ENCODE measurements around the gene BIRC2. TPM values are rescaled to one million over a fixed set of nuclear protein-coding genes. Genes with fewer than 3 reads are reported as not detected.

BIRC2 gene
- total and polyA plus RNA-seq, 2 of the 4 experiments (the other 2 are of a cell fraction) = 48.0 to 204 TPM

DNA sequence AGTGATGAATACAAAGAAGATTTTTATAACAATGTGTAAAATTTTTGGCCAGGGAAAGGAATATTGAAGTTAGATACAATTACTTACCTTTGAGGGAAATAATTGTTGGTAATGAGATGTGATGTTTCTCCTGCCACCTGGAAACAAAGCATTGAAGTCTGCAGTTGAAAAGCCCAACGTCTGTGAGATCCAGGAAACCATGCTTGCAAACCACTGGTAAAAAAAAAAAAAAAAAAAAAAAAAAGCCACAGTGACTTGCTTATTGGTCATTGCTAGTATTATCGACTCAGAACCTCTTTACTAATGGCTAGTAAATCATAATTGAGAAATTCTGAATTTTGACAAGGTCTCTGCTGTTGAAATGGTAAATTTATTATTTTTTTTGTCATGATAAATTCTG, 24.5 kb upstream of the BIRC2 start:
- DNase-seq (no peak), ATAC-seq (ENCODE audit: low read depth) (no peak)
- H2AFZ ChIP-seq (replicated peaks; ENCODE audit: low read length, poor library complexity) = no peak overlapping the region
- H2BK15ac ChIP-seq (ENCODE audit: low read depth, low read length) = no peak overlapping the region
- no peak overlapping the region for H3K56ac ChIP-seq (ENCODE audit: extremely low read depth, insufficient read depth, low read length)
- BruUV-seq (replicated peaks) = no TSS peak
- in situ Hi-C loops (cut with MboI; ENCODE audit: low sequenced_read_pairs) = no loop called here
- H3K23ac ChIP-seq (ENCODE audit: low read depth, low read length) = no peak overlapping the region
- no peaks in the 10 kb centered on the region for H3K27me3 ChIP-seq (ENCODE audit: control insufficient read depth, insufficient read depth, low read length)
- H3K4me1 ChIP-seq (ENCODE audit: control insufficient read depth, insufficient read depth, low read length) = peaks cover 1% of the 10 kb centered on the region; the same call in 1 of the 2 replicates
- H4K8ac ChIP-seq (ENCODE audit: low read depth in 2 of 2, low read length in 2 of 2) = peak overlapping the region in 1 of 2 experiments; percentile 81; a peak in 2 of 4 replicates
- H3K79me1 ChIP-seq (ENCODE audit: low read depth in 1 of 2, low read length in 2 of 2) = peaks cover 0 to 23% of the 10 kb centered on the region in 2 experiments; a peak in 2 of 4 replicates
- no peak overlapping the region for H2AK9ac ChIP-seq (replicated peaks; ENCODE audit: low read depth, low read length, poor library complexity)
- dilution Hi-C loops (cut with HindIII; ENCODE audit: low sequenced_read_pairs, unreplicated experiment) = no loop called here
- TF ChIP-seq RCOR1 (IDR thresholded peaks at IDR 0.05; ENCODE audit: insufficient replicate concordance, low read length) (no peak), POLR2A (IDR thresholded peaks at IDR 0.05; ENCODE audit: low read depth, low read length) (no peak), RFX5 (IDR thresholded peaks at IDR 0.05; ENCODE audit: low read depth, low read length) (no peak), BHLHE40 (IDR thresholded peaks at IDR 0.05; ENCODE audit: low read depth, low read length) (no peak), CEBPB (IDR thresholded peaks at IDR 0.05; ENCODE audit: low read depth, low read length) (no peak), MAZ (IDR thresholded peaks at IDR 0.05; ENCODE audit: borderline replicate concordance, low read depth, low read length) (no peak), CHD1 (IDR thresholded peaks at IDR 0.05; ENCODE audit: low read depth, low read length) (no peak), MXI1 (IDR thresholded peaks at IDR 0.05; ENCODE audit: borderline replicate concordance, low read depth, low read length) (no peak), ELK1 (IDR thresholded peaks at IDR 0.05; ENCODE audit: borderline replicate concordance, low read depth, low read length) (no peak), MAFK (IDR thresholded peaks at IDR 0.05; ENCODE audit: low read depth, low read length) (no peak)
- TF ChIP-seq, protein P1, sequence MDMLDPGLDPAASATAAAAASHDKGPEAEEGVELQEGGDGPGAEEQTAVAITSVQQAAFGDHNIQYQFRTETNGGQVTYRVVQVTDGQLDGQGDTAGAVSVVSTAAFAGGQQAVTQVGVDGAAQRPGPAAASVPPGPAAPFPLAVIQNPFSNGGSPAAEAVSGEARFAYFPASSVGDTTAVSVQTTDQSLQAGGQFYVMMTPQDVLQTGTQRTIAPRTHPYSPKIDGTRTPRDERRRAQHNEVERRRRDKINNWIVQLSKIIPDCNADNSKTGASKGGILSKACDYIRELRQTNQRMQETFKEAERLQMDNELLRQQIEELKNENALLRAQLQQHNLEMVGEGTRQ (IDR thresholded peaks at IDR 0.05; ENCODE audit: low read depth, low read length) = no peak
- TF ChIP-seq, protein P2, sequence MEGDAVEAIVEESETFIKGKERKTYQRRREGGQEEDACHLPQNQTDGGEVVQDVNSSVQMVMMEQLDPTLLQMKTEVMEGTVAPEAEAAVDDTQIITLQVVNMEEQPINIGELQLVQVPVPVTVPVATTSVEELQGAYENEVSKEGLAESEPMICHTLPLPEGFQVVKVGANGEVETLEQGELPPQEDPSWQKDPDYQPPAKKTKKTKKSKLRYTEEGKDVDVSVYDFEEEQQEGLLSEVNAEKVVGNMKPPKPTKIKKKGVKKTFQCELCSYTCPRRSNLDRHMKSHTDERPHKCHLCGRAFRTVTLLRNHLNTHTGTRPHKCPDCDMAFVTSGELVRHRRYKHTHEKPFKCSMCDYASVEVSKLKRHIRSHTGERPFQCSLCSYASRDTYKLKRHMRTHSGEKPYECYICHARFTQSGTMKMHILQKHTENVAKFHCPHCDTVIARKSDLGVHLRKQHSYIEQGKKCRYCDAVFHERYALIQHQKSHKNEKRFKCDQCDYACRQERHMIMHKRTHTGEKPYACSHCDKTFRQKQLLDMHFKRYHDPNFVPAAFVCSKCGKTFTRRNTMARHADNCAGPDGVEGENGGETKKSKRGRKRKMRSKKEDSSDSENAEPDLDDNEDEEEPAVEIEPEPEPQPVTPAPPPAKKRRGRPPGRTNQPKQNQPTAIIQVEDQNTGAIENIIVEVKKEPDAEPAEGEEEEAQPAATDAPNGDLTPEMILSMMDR (conservative IDR thresholded peaks at IDR 0.05; ENCODE audit: low read depth, low read length) = no peak
- H3K9me1 ChIP-seq (ENCODE audit: insufficient read depth, low read length) = peaks cover 7% of the 10 kb centered on the region; the same call in 1 of the 2 replicates
- H2AK5ac ChIP-seq (ENCODE audit: low read depth, low read length) = no peak overlapping the region
- peak overlapping the region; percentile 78 for H2BK5ac ChIP-seq (ENCODE audit: low read depth, low read length, poor library complexity, severe bottlenecking)
- 0 out of 2 replicates have a peak overlapping the region, but pooled peaks have one; percentile 57 for H2BK20ac ChIP-seq (ENCODE audit: low read depth, low read length)
- no peak overlapping the region for H4K5ac ChIP-seq (ENCODE audit: low read depth, low read length)
- H3K4me2 ChIP-seq (ENCODE audit: low read depth, low read length) = no peak overlapping the region
- no CpG with 5 or more reads among the region's 2 CpGs for WGBS, 2 experiments (ENCODE audit: extremely low coverage in 2 of 2, insufficient read length in 1 of 2)
- intact Hi-C loops (cut with micrococcal nuclease) = no loop called here
- POLR2A ChIA-PET (ENCODE audit: unreplicated experiment) = no interaction called here
- no peak overlapping the region for H3K14ac ChIP-seq (replicated peaks; ENCODE audit: low read depth, low read length)
- no peak overlapping the region for H3K9ac ChIP-seq (ENCODE audit: low read depth, low read length)
- H3K18ac ChIP-seq (ENCODE audit: low read depth, low read length) = no peak overlapping the region
- H3K27ac ChIP-seq (ENCODE audit: insufficient read depth, low read length) = no peak overlapping the region
- no peaks in the 10 kb centered on the region for H4K20me1 ChIP-seq (ENCODE audit: insufficient read depth, low read length)
- H3K36me3 ChIP-seq (ENCODE audit: control insufficient read depth, insufficient read depth, low read length) = no peaks in the 10 kb centered on the region
- H4K91ac ChIP-seq (ENCODE audit: insufficient read depth, low read depth, low read length) = no peak overlapping the region
- no peak overlapping the region for H3K4ac ChIP-seq (ENCODE audit: low read depth, low read length)
- H3K4me3 ChIP-seq (ENCODE audit: insufficient read depth, low read depth, low read length) = no peak overlapping the region
- CTCF ChIA-PET = no interaction called here
- H2BK120ac ChIP-seq (ENCODE audit: low read depth, low read length) = peak overlapping the region; percentile 59; the same call in 1 of the 2 replicates
- no peaks in the 10 kb centered on the region for H3K9me3 ChIP-seq (ENCODE audit: control insufficient read depth, insufficient read depth, low read length)
